HG02642 (cell line): ENCODE results near the gene TIMM29.

Source experiments
- ATAC-seq: cut with Tn5 transposase; IDR thresholded peaks from one replicate; pipeline ENCODE4 v1.9.1; 2021; ENCODE audit warnings: mild to moderate bottlenecking; ENCODE audit not compliant: unreplicated experiment, poor library complexity

TIMM29 gene

DNA sequence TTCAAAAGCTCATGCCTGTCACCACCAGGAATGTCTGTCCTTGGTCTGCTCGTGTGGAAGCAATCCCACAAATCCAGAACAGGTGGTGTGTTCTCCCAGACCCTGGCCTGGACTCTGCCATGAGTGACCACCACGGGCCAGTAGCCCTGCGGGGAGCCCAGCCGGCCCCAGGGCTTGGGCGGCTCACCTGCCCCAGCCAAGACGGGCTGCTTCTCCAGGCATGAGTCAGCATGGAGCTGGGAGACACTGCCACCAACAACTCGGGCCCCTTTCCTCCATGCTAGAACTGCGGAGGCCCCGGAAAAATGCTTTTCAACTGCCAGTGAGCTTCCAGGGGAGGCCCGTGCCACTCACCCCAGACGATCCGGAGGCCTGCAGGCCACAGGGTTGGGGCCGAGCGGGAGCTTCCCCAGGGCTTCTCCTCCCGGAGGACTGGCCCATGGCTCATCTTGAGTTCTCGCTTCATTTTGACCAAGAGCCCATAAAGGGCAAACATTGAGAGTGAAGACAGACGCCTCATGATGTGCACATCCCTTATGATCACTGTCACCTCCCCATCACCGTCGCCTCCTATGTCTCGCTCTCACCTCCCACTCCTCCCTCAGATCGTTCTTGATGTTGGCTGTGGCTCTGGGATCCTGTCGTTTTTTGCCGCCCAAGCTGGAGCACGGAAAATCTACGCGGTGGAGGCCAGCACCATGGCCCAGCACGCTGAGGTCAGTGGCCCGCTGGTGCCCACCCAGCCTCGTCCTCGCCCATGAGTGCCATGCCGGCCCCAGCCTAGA lies 16.8 kb upstream of the TIMM29 start:
- no peak for ATAC-seq

DNA sequence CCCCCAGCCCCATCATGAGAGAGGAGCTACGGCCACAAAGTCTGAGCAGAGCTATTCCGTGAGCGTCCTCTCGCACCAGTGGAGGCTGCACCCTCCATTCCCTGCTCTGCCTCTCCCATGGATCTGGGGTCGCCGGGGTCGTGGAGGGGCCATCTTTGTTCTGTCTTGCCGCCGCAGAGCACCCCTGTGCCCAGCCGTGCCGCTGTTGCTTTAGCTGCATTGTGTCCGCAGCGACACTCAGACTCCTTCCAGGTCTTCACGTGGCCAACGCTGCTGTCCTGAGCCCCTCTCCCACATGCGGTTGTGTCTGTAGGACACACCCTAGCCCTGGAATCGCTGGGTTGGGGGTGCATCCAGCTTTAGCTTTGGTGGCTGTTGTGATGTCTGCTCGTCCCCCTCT lies 16.0 kb upstream of the TIMM29 start:
- ATAC-seq, result no peak

DNA sequence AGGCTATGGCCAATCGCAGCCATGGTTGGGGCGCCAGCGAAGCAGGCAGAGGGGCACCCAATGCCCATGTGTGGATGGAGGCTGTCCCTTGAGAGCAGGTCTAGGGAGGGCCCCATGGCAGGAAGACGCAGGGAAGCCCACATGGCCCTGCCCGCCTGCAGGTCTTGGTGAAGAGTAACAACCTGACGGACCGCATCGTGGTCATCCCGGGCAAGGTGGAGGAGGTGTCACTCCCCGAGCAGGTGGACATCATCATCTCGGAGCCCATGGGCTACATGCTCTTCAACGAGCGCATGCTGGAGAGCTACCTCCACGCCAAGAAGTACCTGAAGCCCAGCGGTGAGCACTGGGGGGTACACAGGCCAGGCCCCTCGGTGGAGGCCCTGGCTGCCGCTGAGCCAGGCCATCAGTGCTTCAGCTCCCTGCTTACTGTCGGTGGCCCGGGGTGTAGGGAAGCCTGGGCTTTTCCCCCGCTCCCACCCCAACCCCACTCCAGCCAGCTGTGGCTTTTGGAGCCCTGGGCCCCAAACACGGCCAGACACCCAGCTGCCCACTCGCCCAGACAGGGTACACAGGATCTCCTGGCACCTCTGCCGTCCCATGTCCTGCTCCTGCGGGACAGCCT lies 14.8 kb upstream of the TIMM29 start:
- ATAC-seq, result no peak

DNA sequence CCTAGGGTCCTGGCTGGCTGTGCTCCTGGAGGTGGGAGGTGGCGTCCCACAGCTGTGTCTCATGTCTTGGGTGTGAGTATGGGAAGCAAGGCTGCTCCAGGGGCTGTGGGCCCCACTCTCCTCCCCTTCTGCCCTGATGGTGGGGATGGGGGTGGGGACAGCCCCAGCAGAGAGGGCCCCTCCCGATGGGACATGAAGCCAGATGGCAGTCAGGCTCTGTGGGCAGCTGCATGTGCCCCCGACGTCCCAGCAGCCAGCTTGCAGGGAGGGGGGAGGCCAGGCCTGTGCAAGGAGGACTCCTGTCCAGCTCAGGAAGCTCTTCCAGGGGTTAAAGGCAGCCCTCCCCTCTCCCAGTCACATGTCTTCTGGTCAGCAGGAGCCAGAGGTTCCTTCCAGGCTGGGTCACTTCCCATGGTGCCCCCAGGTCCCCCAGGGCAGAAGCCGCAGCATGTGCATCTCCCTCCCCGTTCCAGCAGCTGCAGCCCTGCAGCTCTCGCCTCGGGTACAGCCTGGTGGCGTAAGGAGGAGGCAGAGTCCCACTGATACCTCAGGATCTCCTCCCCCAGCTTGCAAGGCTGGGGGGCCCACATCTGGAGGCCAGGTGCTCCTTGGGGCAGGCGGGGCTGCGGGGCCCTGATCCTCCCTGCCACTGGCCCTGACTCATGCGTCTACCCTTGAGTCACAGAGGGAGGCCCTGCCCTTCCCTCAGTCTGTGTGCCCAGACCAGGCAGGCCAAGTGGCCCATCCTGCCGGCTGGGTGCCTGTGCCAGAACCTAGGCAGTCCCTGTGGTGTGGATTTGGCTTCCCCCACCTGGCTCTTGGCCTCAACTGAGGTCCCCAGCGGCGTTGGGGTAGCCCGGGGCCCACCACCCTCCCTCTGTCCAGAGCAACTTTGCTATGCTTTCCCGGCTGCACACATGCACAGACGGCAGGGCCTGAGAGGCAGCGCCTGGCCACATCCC lies 13.2 kb upstream of the TIMM29 start:
- no peak for ATAC-seq

DNA sequence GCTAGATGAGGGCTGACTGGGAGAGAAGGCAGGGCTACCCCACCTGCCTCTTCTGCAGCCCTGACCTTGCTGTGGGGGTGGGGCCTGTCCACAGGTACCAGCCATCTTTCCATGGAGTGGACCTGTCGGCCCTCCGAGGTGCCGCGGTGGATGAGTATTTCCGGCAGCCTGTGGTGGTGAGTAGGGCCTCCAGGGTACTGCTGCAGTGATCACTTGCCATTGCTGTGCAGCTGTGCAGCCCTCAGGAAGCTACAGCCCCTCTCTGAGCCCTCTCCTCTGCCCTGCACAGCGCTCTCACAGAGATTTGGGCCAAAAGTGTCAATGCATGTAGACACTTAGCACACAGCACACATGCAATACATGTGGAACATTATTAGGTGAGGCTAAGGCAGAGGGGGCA lies 12.0 kb upstream of the TIMM29 start:
- ATAC-seq, result no peak

DNA sequence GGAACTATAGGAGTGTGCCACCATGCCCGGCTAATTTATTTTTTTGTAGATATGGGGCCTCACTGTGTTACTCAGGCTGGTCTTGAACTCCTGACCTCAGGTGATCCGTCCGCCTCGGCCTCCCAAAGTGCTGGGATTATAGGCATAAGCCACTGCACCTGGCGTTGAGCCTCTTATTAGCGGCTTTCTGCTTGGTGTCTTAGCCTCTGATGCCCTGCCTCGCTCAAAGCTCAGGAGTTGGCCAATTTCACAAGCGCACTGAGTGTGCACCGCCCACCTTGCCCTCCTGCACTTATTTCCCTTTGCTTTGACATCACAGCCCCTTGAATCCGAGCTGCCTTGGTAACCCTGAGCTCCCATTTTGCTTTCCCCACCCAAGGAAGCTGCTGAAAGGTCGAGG lies 10.3 kb upstream of the TIMM29 start:
- ATAC-seq, result no peak

DNA sequence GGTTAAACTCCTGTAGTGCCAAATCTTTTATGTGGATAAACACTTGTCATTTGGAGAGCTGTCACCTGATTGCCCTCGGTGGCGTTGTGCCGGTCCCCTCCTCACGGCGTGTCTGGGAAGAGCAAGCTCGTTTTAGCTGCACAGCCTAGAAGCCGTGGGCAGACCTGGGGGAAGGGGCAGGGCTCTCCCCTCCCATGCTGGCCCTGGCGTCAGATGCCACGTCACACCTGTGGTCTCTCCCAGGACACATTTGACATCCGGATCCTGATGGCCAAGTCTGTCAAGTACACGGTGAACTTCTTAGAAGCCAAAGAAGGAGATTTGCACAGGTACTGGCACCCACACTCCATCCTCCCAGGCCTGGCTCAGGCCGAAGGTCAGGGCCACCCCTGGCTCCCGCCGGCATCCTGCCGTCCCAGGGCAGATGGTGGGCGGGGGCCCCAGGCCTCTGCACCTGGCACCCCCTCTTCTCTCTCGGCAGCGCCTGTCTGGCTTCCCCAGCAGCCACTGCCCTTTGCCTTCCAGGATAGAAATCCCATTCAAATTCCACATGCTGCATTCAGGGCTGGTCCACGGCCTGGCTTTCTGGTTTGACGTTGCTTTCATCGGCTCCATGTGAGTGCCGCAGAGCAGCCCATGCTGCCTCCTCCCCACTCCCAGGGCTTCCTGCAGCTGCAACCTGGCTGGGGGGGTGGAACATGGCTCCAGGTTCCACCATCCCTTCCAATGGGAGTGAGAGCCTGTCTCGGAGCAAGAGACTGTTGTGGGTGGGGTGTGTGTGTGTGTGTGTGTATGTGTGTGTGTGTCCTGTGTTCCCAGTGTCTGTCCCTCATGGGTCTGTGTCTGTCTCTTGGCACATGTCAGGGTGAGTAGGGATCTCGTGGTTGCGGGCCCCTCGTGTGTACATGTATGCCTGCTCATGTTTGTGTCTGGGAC lies 9.0 kb upstream of the TIMM29 start:
- ATAC-seq, result no peak

DNA sequence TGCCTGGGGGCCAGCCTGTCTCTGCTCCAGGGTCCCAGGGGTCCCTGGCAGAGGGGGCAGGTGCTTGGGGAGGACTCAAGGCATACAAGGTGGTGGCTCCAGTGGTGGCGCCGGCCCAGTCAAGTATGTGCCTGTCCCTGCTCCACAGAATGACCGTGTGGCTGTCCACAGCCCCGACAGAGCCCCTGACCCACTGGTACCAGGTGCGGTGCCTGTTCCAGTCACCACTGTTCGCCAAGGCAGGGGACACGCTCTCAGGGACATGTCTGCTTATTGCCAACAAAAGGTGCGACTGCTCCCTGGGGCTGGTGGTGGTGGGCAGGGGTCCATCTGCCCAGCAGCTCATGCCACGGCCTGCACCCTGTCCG lies 8.3 kb upstream of the TIMM29 start:
- ATAC-seq, result no peak

DNA sequence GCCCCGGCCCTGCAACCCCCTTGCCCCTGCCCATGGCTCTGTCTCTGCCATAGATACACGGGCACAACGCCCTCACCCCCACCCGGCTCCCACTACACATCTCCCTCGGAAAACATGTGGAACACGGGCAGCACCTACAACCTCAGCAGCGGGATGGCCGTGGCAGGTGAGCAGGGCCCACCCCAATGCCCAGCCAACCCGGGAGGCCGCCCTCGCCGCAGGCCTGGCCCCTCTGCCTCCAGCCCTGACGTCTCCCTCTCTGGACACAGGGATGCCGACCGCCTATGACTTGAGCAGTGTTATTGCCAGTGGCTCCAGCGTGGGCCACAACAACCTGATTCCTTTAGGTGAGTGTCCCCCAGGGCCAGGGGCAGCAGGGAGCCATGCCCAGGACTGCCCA lies 7.8 kb upstream of the TIMM29 start:
- no peak for ATAC-seq

DNA sequence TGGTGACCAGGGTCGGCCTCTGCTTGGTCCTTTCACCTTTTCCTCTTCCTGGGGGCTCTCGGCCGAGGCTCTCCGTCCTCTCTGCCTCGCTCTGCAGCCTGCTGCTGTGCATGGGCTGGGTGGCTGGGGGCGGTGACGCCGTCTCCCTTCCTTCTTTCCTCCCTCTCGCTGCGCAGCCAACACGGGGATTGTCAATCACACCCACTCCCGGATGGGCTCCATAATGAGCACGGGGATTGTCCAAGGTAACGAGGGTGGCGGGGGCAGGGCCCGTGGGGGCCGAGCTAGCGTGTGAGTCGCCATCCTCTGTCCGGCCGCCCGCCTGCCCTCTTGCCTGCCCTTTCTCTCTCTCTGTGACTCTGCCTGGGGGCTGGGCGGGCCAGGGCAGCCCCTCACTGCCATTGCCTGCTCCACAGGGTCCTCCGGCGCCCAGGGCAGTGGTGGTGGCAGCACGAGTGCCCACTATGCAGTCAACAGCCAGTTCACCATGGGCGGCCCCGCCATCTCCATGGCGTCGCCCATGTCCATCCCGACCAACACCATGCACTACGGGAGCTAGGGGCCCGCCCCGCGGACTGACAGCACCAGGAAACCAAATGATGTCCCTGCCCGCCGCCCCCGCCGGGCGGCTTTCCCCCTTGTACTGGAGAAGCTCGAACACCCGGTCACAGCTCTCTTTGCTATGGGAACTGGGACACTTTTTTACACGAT lies 7.3 kb upstream of the TIMM29 start:
- ATAC-seq, result no peak

DNA sequence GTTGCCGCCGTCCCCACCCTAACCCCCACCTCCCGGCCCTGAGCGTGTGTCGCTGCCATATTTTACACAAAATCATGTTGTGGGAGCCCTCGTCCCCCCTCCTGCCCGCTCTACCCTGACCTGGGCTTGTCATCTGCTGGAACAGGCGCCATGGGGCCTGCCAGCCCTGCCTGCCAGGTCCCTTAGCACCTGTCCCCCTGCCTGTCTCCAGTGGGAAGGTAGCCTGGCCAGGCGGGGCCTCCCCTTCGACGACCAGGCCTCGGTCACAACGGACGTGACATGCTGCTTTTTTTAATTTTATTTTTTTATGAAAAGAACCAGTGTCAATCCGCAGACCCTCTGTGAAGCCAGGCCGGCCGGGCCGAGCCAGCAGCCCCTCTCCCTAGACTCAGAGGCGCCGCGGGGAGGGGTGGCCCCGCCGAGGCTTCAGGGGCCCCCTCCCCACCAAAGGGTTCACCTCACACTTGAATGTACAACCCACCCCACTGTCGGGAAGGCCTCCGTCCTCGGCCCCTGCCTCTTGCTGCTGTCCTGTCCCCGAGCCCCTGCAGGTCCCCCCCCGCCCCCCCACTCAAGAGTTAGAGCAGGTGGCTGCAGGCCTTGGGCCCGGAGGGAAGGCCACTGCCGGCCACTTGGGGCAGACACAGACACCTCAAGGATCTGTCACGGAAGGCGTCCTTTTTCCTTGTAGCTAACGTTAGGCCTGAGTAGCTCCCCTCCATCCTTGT lies 6.5 kb upstream of the TIMM29 start:
- ATAC-seq, result no peak

DNA sequence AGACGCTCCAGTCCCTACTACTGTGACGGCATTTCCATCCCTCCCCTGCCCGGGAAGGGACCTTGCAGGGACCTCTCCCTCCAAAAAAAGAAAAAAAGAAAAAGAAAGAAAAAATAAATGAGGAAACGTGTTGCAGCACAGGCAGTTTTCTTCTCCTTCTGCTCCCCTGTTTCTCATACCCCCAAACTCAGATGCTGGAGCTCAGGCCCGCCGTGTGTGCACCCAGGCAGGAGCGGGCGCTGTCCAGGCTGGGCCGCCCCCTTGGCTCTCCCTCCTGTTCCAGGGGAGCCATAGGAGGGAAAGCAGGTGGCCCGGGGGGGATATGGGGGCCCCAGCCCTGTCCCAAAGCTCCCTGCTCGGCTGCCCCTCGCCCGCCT lies 6.0 kb upstream of the TIMM29 start:
- no peak for ATAC-seq

DNA sequence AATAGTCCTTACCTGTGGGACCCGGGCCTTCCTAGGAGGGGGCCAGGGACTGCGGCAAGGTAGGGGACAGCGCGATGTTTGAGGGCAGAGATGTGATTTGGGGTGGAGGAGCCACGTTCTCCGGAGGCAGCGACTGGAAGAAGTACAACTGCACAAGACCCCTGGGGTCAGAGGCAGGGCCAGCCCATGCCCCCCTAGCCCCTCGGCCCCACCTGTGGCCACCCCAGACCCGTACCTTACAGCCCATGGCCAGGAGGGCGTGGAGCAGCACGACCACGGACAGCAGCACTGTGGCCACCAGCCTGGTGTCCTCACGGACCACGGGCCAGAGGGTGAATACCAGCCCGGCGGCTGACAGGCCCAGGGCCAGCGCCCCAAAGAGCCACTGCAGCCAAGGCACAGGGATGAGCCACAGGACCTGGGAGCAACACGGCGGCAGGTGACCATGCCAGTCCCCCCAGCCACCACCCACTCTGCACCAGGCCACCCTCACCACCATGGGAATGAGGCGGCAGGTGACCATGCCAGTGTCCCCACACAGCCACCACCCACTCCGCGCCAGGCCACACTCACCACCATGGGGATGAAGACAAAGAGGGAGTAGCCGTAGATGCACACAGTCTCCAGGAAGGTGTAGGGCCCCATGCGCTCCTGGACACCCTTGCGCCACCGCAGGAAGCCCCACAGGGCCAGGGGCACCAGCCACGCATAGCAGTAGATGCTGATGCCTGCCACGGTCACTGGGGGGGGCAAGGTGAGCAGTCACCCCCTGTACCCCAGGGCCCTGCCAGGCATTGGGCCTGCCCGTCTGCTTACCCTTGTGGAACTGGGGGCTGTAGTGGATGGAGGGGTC lies 5.1 kb upstream of the TIMM29 start:
- no peak for ATAC-seq

DNA sequence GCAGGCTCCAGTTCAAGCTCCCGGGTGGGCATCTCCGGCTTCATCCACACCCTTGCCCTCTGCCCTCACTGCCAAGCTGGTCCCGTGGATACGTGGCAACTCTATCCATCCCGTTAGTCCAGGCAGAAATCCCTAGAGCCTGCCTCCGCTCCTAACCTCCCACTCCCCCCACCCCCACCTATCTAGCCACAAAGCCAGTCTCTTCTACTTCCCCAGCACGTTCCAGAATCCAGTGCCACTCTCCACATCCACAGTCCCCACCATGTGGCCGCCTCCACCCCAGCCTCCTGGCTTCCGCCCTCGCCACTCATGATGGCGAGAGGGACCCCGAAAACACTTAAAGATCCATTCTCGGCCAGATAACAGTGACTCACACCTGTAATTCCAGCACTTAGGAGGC lies 4.0 kb upstream of the TIMM29 start:
- no peak for ATAC-seq

DNA sequence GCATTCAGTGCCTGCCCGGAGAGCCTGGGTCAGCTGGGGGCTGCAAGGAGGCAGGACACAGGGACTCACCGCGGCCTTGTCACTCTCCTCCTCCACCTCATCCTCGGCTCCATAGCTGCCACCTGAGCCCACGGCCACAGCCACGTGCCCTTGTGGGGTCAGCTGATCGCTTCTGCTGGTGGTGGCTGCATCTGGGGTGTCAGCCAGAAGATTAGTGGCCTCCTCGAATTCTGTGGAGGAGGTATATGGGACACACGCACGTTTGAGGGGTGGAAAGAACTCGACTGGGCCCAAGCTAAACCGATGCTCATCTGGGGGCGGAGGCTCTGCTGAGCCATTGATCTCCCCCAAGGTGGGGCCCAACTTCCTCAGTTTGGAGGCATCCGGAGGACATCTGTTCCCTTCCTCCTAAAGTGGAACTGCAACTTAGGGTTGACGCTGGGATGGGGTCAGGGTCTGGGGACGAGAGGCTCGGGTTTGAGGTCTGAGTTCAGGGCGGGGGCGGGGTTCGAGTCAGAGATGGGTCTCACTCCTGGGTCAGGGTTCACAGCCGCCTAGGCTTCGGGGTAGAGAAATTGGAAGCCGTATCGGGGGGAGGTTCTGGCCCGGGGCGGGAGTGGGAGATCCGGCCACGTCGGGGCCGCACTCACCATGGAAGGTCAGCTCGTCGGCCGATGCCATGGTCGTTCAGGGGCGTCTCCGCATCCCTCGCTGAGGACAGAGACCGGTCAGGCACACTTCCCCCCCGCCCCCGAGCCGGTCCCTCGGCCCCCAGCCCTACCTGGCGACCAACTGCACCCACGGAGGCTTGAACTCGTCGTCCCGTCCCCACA lies 665 bp upstream of the TIMM29 start:
- peak; percentile 18 for ATAC-seq

DNA sequence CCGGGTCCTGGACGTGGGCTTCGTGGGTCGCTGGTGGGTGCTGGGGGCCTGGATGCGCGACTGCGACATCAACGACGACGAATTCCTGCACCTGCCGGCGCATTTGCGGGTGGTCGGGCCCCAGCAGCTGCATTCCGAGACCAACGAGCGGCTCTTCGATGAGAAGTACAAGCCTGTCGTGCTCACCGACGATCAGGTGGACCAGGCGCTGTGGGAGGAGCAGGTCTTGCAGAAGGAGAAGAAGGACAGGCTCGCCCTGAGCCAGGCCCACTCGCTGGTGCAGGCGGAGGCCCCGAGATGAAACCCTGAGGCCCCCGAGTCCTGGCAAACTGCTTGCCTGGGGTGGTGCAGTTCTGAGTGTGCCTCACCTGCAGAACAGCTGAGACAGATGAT lies 787 bp downstream of the TIMM29 start:
- peak; percentile 2 for ATAC-seq

DNA sequence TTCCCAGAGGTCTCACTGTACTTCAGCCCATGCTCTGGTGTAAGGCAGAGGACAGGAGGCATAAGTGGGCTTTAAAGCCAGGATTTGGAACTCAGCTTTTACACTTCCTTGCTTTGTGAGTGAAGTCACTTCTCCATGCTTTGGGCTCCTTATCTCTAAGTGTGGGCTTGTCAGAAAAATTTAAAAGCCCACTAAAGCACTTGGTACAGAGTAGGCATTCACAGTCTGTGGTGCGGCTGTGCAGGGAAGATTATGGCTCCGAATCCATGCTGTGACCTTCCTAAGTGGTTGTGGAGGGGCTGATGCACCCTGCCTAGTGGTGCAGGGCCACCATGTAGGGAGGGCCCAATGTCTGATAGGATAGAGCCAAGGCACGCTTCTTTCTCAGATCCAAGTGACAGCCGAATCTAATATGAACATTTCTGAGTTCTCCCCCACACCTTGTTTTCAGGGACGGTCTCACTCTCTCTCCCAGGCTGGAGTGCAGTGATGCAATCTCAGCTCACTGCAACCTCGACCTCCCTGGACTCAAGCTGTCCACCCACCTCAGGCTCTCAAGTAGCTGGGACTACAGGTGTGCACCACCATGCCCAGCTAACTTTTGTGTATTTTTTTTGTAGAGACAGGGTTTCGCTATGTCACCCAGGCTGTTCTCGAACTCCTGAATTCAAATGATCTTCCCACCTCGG lies 6.9 kb downstream of the TIMM29 start:
- ATAC-seq, result no peak
